IMR-90 (cell line): Measurements from ENCODE around the gene UQCRFS1. TPM values are rescaled to one million over a fixed set of nuclear protein-coding genes. Genes with fewer than 3 reads are reported as not detected.

ENCODE experiments used
- ATAC-seq: fragments of 200-7000 bp; cut with Tn5 transposase; 2 replicates; pipeline ENCODE4 v1.9.1; 2020; ENCODE audit warnings: low read depth, mild to moderate bottlenecking, moderate library complexity
- BruUV-seq: library from RNA; stranded (reverse); fragments of 400-500 nt; replicated peaks from 2 replicates; lab custom pipeline; 2021; lab: Mats Ljungman, UMichigan
- CTCF ChIA-PET: fragments of 300-600 bp; formaldehyde crosslinking; extraction: SDS; loops from one replicate; lab custom pipeline; 2021; ENCODE audit warnings: antibody characterized with exemption; lab: Yijun Ruan, JAX
- POLR2A ChIA-PET: fragments of 300-600 bp; sonication (Branson Sonifier 250); formaldehyde crosslinking; loops from one replicate; lab custom pipeline; 2022; ENCODE audit warnings: antibody characterized with exemption; ENCODE audit not compliant: unreplicated experiment; lab: Charles Lee
- DNase-seq: peaks from one replicate; pipeline ENCODE4 v3.0.0; 2013
- H2AFZ ChIP-seq: replicated peaks from 2 replicates; pipeline ENCODE3; 2013; ENCODE audit warnings: low read length, mild to moderate bottlenecking; ENCODE audit not compliant: poor library complexity
- H2AK5ac ChIP-seq: 2 replicates; pipeline ENCODE4 v1.6.1; 2013; ENCODE audit warnings: low read depth, low read length, inconsistent platforms
- H2AK9ac ChIP-seq: replicated peaks from 2 replicates; pipeline ENCODE3; 2013; ENCODE audit warnings: mild to moderate bottlenecking, low read depth, low read length, moderate library complexity; ENCODE audit not compliant: poor library complexity
- H2BK120ac ChIP-seq: 2 replicates; pipeline ENCODE4 v1.6.1; 2013; ENCODE audit warnings: low read depth, low read length, inconsistent platforms
- H2BK15ac ChIP-seq: 3 replicates; pipeline ENCODE4 v1.6.1; 2013; ENCODE audit warnings: low read depth, low read length, inconsistent platforms
- H2BK20ac ChIP-seq: 2 replicates; pipeline ENCODE4 v1.6.1; 2013; ENCODE audit warnings: low read depth, mild to moderate bottlenecking, inconsistent platforms, low read length, moderate library complexity
- H2BK5ac ChIP-seq: 2 replicates; pipeline ENCODE4 v1.6.1; 2013; ENCODE audit warnings: mild to moderate bottlenecking, low read depth, low read length, inconsistent platforms; ENCODE audit not compliant: poor library complexity, severe bottlenecking
- H3K14ac ChIP-seq: replicated peaks from 2 replicates; pipeline ENCODE4 v1.6.1; 2013; ENCODE audit warnings: low read depth, low read length, inconsistent platforms
- H3K18ac ChIP-seq: 2 replicates; pipeline ENCODE4 v1.6.1; 2013; ENCODE audit warnings: low read depth, low read length, control low read depth
- H3K23ac ChIP-seq: 2 replicates; pipeline ENCODE4 v1.6.1; 2013; ENCODE audit warnings: low read depth, low read length, inconsistent platforms
- H3K27ac ChIP-seq: 2 replicates; pipeline ENCODE4 v1.5.1; 2013; ENCODE audit warnings: mild to moderate bottlenecking, control low read depth, low read length; ENCODE audit not compliant: insufficient read depth
- H3K27me3 ChIP-seq: 2 replicates; pipeline ENCODE4 v1.6.1; 2013; ENCODE audit warnings: low read length; ENCODE audit not compliant: control insufficient read depth, insufficient read depth
- H3K36me3 ChIP-seq: 2 replicates; pipeline ENCODE4 v1.6.1; 2013; ENCODE audit warnings: low read length, mixed read lengths; ENCODE audit not compliant: control insufficient read depth, insufficient read depth
- H3K4ac ChIP-seq: 2 replicates; pipeline ENCODE4 v1.6.1; 2013; ENCODE audit warnings: low read depth, low read length, inconsistent platforms
- H3K4me1 ChIP-seq: 2 replicates; pipeline ENCODE4 v1.6.1; 2013; ENCODE audit warnings: low read length, mixed read lengths; ENCODE audit not compliant: control insufficient read depth, insufficient read depth
- H3K4me2 ChIP-seq: 2 replicates; pipeline ENCODE4 v1.6.1; 2013; ENCODE audit warnings: low read depth, mild to moderate bottlenecking, control low read depth, low read length, moderate library complexity
- H3K4me3 ChIP-seq: 2 replicates; pipeline ENCODE4 v1.5.1; 2013; ENCODE audit warnings: low read depth, mild to moderate bottlenecking, control low read depth, low read length, moderate library complexity; ENCODE audit not compliant: insufficient read depth
- H3K56ac ChIP-seq: 2 replicates; pipeline ENCODE4 v1.6.1; 2013; ENCODE audit warnings: low read length, inconsistent platforms; ENCODE audit not compliant: insufficient read depth; ENCODE audit errors: extremely low read depth
- H3K79me1 ChIP-seq, 2 experiments: 2 replicates each; pipeline ENCODE4 v1.6.1; 2013; ENCODE audit warnings: low read length in 2 of 2, inconsistent platforms in 1 of 2, low read depth in 1 of 2
- H3K9ac ChIP-seq: 2 replicates; pipeline ENCODE4 v1.6.1; 2013; ENCODE audit warnings: low read depth, low read length, control low read depth
- H3K9me1 ChIP-seq: 2 replicates; pipeline ENCODE4 v1.6.1; 2013; ENCODE audit warnings: low read length, inconsistent platforms; ENCODE audit not compliant: insufficient read depth
- H3K9me3 ChIP-seq: 2 replicates; pipeline ENCODE4 v1.6.1; 2013; ENCODE audit warnings: low read length; ENCODE audit not compliant: control insufficient read depth, insufficient read depth
- H4K20me1 ChIP-seq: 2 replicates; pipeline ENCODE4 v1.6.1; 2013; ENCODE audit warnings: low read length, inconsistent platforms; ENCODE audit not compliant: insufficient read depth
- H4K5ac ChIP-seq: 2 replicates; pipeline ENCODE4 v1.6.1; 2013; ENCODE audit warnings: mild to moderate bottlenecking, low read depth, low read length, control low read depth
- H4K8ac ChIP-seq, 2 experiments: 2 replicates each; pipeline ENCODE4 v1.6.1; 2013; ENCODE audit warnings: low read depth in 2 of 2, low read length in 2 of 2, control low read depth in 1 of 2, inconsistent platforms in 1 of 2
- H4K91ac ChIP-seq: 2 replicates; pipeline ENCODE4 v1.6.1; 2013; ENCODE audit warnings: low read depth, low read length, inconsistent platforms; ENCODE audit not compliant: insufficient read depth
- BHLHE40 ChIP-seq: fragments of 150-350 bp; IDR thresholded peaks from 2 replicates; pipeline ENCODE4 v1.6.1; 2016; ENCODE audit warnings: mild to moderate bottlenecking, low read depth, low read length
- MAZ ChIP-seq: IDR thresholded peaks from 2 replicates; pipeline ENCODE4 v1.6.1; 2012; ENCODE audit warnings: low read depth, mild to moderate bottlenecking, low read length, improper control_type of control experiment, moderate library complexity, borderline replicate concordance
- NFE2L2 ChIP-seq: fragments of 150-350 bp; IDR thresholded peaks from 2 replicates; pipeline ENCODE4 v1.6.1; 2016; ENCODE audit warnings: low read depth, mild to moderate bottlenecking, low read length
- POLR2A ChIP-seq: IDR thresholded peaks from 2 replicates; pipeline ENCODE4 v1.6.1; 2012; ENCODE audit warnings: mild to moderate bottlenecking, low read depth, low read length
- RAD21 ChIP-seq: IDR thresholded peaks from 2 replicates; pipeline ENCODE4 v1.6.1; 2012; ENCODE audit warnings: low read length, improper control_type of control experiment
- RFX5 ChIP-seq: IDR thresholded peaks from 2 replicates; pipeline ENCODE4 v1.8.0; 2012; ENCODE audit warnings: low read depth, mild to moderate bottlenecking, low read length, moderate library complexity
- SMC3 ChIP-seq: fragments of 150-350 bp; IDR thresholded peaks from 2 replicates; pipeline ENCODE4 v1.6.1; 2016; ENCODE audit warnings: low read depth, mild to moderate bottlenecking, antibody characterized with exemption, low read length, moderate library complexity
- WGBS, 2 experiments: methylation state at CpG; one replicate each; pipeline versions ENCODE4 v1.1.5 to v1.1.7; 2013; ENCODE audit warnings: missing lambda C conversion rate in 2 of 2; ENCODE audit not compliant: insufficient read length in 1 of 2; ENCODE audit errors: extremely low coverage in 2 of 2; 5-methylcytosine and 5-hydroxymethylcytosine counted together
- dilution Hi-C: fragments of 300-500 bp; cut with HindIII; formaldehyde crosslinking; loops from one replicate; pipeline ENCODE4 v1.14.3; 2018; ENCODE audit warnings: low sequenced_read_pairs; ENCODE audit not compliant: unreplicated experiment
- in situ Hi-C: fragments of 300-500 bp; cut with MboI; formaldehyde crosslinking; loops from 3 replicates; pipeline ENCODE4 v1.14.3; 2019; ENCODE audit warnings: low sequenced_read_pairs, inconsistent platforms, mixed read lengths
- intact Hi-C: fragments of 100-400 bp; cut with micrococcal nuclease; formaldehyde crosslinking; loops from 2 replicates; pipeline ENCODE4 v1.10.0; 2022
- polyA plus RNA-seq, 3 experiments: library from polyadenylated mRNA; depleted of rRNA; stranded (reverse); fragments of >200 nt; gene quantifications; 2 replicates each; pipeline ENCODE4 v1.2.3, GENCODE V29; 2012; ENCODE audit warnings: low replicate concordance in 1 of 3
- total RNA-seq: library from RNA; depleted of rRNA; stranded (reverse); fragments of >200 nt; gene quantifications from 2 replicates; pipeline ENCODE4 v1.2.3, GENCODE V29; 2012
- TF ChIP-seq, protein P1 (sequence below): conservative IDR thresholded peaks from 2 replicates; pipeline ENCODE4 v1.5.1; 2012; ENCODE audit warnings: mild to moderate bottlenecking, low read depth, low read length, improper control_type of control experiment
- TF ChIP-seq, protein P2 (sequence below): fragments of 150-350 bp; IDR thresholded peaks from 2 replicates; pipeline ENCODE4 v1.6.1; 2017; ENCODE audit warnings: mild to moderate bottlenecking, antibody characterized with exemption, low read length, low read depth
- TF ChIP-seq, protein P3 (sequence below): fragments of 150-350 bp; IDR thresholded peaks from 2 replicates; pipeline ENCODE4 v1.6.1; 2016; ENCODE audit warnings: low read depth, mild to moderate bottlenecking, low read length, moderate library complexity, borderline replicate concordance

The UQCRFS1 gene
- total and polyA plus RNA-seq, 2 of the 4 experiments (the other 2 are of a cell fraction), result 37.1 to 43.8 TPM

DNA sequence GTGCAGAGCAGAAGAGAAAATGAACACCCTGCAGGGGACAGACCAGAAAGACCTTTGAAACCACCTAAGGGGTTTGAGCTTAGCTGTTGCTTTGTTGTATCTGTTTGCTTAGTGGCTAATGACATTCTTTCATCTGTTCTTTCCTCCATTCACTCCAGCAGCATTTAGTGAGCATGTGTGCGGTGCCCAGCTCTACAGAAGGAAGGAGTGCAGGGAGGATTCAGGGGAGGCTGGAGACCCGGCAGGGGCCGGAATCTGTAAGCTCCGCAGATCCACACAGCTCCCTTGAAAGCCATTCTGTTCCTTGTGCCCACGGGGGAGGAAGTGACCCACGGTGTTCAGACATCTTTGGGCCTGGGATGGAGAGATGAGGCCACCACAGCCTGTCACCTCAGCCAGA is 27.5 kb downstream of the UQCRFS1 start:
- ATAC-seq, result no peak
- TF ChIP-seq RAD21 (no peak), RFX5 (no peak), MAZ (no peak), SMC3 (no peak), BHLHE40 (no peak), NFE2L2 (no peak), POLR2A (no peak)
- TF ChIP-seq, protein P1, sequence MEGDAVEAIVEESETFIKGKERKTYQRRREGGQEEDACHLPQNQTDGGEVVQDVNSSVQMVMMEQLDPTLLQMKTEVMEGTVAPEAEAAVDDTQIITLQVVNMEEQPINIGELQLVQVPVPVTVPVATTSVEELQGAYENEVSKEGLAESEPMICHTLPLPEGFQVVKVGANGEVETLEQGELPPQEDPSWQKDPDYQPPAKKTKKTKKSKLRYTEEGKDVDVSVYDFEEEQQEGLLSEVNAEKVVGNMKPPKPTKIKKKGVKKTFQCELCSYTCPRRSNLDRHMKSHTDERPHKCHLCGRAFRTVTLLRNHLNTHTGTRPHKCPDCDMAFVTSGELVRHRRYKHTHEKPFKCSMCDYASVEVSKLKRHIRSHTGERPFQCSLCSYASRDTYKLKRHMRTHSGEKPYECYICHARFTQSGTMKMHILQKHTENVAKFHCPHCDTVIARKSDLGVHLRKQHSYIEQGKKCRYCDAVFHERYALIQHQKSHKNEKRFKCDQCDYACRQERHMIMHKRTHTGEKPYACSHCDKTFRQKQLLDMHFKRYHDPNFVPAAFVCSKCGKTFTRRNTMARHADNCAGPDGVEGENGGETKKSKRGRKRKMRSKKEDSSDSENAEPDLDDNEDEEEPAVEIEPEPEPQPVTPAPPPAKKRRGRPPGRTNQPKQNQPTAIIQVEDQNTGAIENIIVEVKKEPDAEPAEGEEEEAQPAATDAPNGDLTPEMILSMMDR, result no peak
- TF ChIP-seq, protein P2, sequence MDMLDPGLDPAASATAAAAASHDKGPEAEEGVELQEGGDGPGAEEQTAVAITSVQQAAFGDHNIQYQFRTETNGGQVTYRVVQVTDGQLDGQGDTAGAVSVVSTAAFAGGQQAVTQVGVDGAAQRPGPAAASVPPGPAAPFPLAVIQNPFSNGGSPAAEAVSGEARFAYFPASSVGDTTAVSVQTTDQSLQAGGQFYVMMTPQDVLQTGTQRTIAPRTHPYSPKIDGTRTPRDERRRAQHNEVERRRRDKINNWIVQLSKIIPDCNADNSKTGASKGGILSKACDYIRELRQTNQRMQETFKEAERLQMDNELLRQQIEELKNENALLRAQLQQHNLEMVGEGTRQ, result no peak
- TF ChIP-seq, protein P3, sequence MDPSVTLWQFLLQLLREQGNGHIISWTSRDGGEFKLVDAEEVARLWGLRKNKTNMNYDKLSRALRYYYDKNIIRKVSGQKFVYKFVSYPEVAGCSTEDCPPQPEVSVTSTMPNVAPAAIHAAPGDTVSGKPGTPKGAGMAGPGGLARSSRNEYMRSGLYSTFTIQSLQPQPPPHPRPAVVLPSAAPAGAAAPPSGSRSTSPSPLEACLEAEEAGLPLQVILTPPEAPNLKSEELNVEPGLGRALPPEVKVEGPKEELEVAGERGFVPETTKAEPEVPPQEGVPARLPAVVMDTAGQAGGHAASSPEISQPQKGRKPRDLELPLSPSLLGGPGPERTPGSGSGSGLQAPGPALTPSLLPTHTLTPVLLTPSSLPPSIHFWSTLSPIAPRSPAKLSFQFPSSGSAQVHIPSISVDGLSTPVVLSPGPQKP, result no peak
- POLR2A ChIA-PET, result no interaction called here
- CTCF ChIA-PET, result no interaction called here
- in situ Hi-C loops, result no loop called here
- Histone ChIP-seq H4K8ac (no peak overlapping the region), H4K91ac (no peak overlapping the region), H2AK5ac (no peak overlapping the region), H2AFZ (no peak overlapping the region), H3K4me2 (no peak overlapping the region), H2BK20ac (no peak overlapping the region), H3K23ac (no peak overlapping the region), H3K4me3 (no peak overlapping the region), H4K20me1 (no peaks in the 10 kb centered on the region), H2BK120ac (no peak overlapping the region), H3K27me3 (no peaks in the 10 kb centered on the region; the same call in 1 of the 2 replicates), H4K5ac (no peak overlapping the region), H3K9me3 (no peaks in the 10 kb centered on the region), H3K9ac (no peak overlapping the region), H2AK9ac (no peak overlapping the region), H3K14ac (no peak overlapping the region), H3K9me1 (no peaks in the 10 kb centered on the region), H3K4ac (no peak overlapping the region), H3K4me1 (no peaks in the 10 kb centered on the region), H3K79me1 (no peaks in the 10 kb centered on the region), H3K36me3 (no peaks in the 10 kb centered on the region), H3K18ac (no peak overlapping the region), H2BK5ac (no peak overlapping the region), H3K56ac (no peak overlapping the region), H2BK15ac (no peak overlapping the region), H3K27ac (no peak overlapping the region)
- WGBS, 2 experiments, result no CpG with 5 or more reads among the region's 6 CpGs
- no TSS peak for BruUV-seq
- intact Hi-C loops, result no loop called here
- DNase-seq, result no peak
- dilution Hi-C loops, result no loop called here
